K562 (cell line): ENCODE data around the gene DAB1.

ENCODE experiments used
- CBX2 ChIP-seq: fragments of 200-600 bp; sonication (generic); IDR thresholded peaks from one replicate; pipeline ENCODE4 v1.6.1; 2012; ENCODE audit warnings: mild to moderate bottlenecking, low read length, inconsistent platforms; ENCODE audit not compliant: insufficient read depth, poor library complexity, severe bottlenecking
- CBX3 ChIP-seq, 2 experiments: IDR thresholded peaks; 1 replicate in 1 of 2; 2 replicates in 1 of 2; pipeline ENCODE4 v1.6.1; 2012; ENCODE audit warnings: inconsistent platforms in 2 of 2, low read length in 2 of 2, borderline replicate concordance in 1 of 2, control low read depth in 1 of 2
- CTCF ChIP-seq, 3 experiments: IDR thresholded peaks in 2 of 3; conservative IDR thresholded peaks in 1 of 3; 2 replicates each; pipeline ENCODE4 v1.5.1; 2011 to 2012; ENCODE audit warnings: low read length in 3 of 3, mild to moderate bottlenecking in 3 of 3, control low read depth in 2 of 3, improper control_type of control experiment in 1 of 3, inconsistent platforms in 1 of 3, low read depth in 1 of 3, mixed read lengths in 1 of 3, moderate library complexity in 1 of 3; ENCODE audit not compliant: insufficient read depth in 2 of 3
- NONO ChIP-seq, 2 experiments: fragments of 200-400 bp in 1 of 2; fragments of 450-650 bp in 1 of 2; formaldehyde crosslinking in 1 of 2; IDR thresholded peaks; 2 replicates each; pipeline ENCODE4 v1.6.1; 2017; ENCODE audit warnings: low read depth in 2 of 2, mild to moderate bottlenecking in 2 of 2, moderate library complexity in 2 of 2, low read length in 1 of 2
- POLR3A ChIP-seq: IDR thresholded peaks from 2 replicates; pipeline ENCODE4 v1.6.1; 2011; ENCODE audit warnings: borderline replicate concordance, mild to moderate bottlenecking, moderate library complexity; ENCODE audit not compliant: insufficient read length, insufficient read depth; ENCODE audit errors: extremely low read depth
- RFX1 ChIP-seq: fragments of 450-650 bp; IDR thresholded peaks from 2 replicates; pipeline ENCODE4 v1.6.1; 2016; ENCODE audit warnings: mild to moderate bottlenecking, moderate library complexity
- SMARCC2 ChIP-seq: fragments of 450-650 bp; IDR thresholded peaks from 2 replicates; pipeline ENCODE4 v1.6.1; 2017; ENCODE audit warnings: antibody characterized with exemption, moderate library complexity, mild to moderate bottlenecking, low read depth
- TAF7 ChIP-seq: fragments of 450-650 bp; IDR thresholded peaks from 2 replicates; pipeline ENCODE4 v1.6.1; 2016; ENCODE audit warnings: missing genetic modification characterization, missing compliant biosample characterization
- TSHZ1 ChIP-seq: fragments of 250-450 bp; sonication (Bioruptor Pico); IDR thresholded peaks from 2 replicates; pipeline ENCODE4 v1.4.0; 2020; ENCODE audit warnings: mild to moderate bottlenecking, moderate library complexity
- U2AF1 ChIP-seq: fragments of 200-400 bp; formaldehyde crosslinking; optimal IDR thresholded peaks from 2 replicates; pipeline ENCODE3; 2017; ENCODE audit warnings: mild to moderate bottlenecking, low read depth, low read length, moderate library complexity

GRCh38 chr1:57084701-57085100, 339.2 kb downstream of the DAB1 start:
- TF ChIP-seq CBX2 (no peak), CTCF (IDR thresholded peaks at IDR 0.05 in 2 of 3, conservative IDR thresholded peaks at IDR 0.05 in 1 of 3; ENCODE audit: insufficient read depth in 2 of 3, low read depth in 1 of 3, low read length in 3 of 3) (no peak), RFX1 (no peak), TAF7 (tag) (no peak), U2AF1 (no peak), POLR3A (no peak), TSHZ1 (CRISPR knock-in tag) (no peak), CBX3 (IDR thresholded peaks at IDR 0.05; ENCODE audit: borderline replicate concordance in 1 of 2, low read length in 2 of 2) (no peak), SMARCC2 (no peak), NONO (IDR thresholded peaks at IDR 0.05; ENCODE audit: low read depth in 2 of 2, low read length in 1 of 2) (no peak)
